Hepatocyte (in vitro differentiated cells): ENCODE results near the gene TRANK1. TPM values are rescaled to one million over a fixed set of nuclear protein-coding genes. Genes with fewer than 3 reads are reported as not detected.

Source experiments
- DNase-seq: peaks from one replicate; pipeline ENCODE4 v3.0.0-alpha.2; 2016; ENCODE audit warnings: low spot score
- H2AFZ ChIP-seq: fragments of 200-600 bp; sonication (generic); 2 replicates; pipeline ENCODE4 v1.6.0; 2016; ENCODE audit warnings: antibody characterized with exemption, mild to moderate bottlenecking
- H3K27ac ChIP-seq: fragments of 200-600 bp; sonication (generic); 2 replicates; pipeline ENCODE4 v1.5.1; 2016; ENCODE audit warnings: mild to moderate bottlenecking
- H3K27me3 ChIP-seq: fragments of 200-600 bp; sonication (generic); 2 replicates; pipeline ENCODE4 v1.6.1; 2016
- H3K36me3 ChIP-seq: fragments of 200-600 bp; sonication (generic); replicated peaks from 2 replicates; pipeline ENCODE4 v1.5.1; 2016; ENCODE audit warnings: low read depth; ENCODE audit not compliant: insufficient read depth
- H3K4me1 ChIP-seq: fragments of 200-600 bp; sonication (generic); 2 replicates; pipeline ENCODE4 v1.5.1; 2016; ENCODE audit warnings: mild to moderate bottlenecking, moderate library complexity; ENCODE audit not compliant: insufficient read depth
- H3K4me2 ChIP-seq: fragments of 200-600 bp; sonication (generic); 2 replicates; pipeline ENCODE4 v1.6.0; 2016
- H3K4me3 ChIP-seq: fragments of 200-600 bp; sonication (generic); 2 replicates; pipeline ENCODE4 v1.5.1; 2016; ENCODE audit warnings: mild to moderate bottlenecking
- H3K79me2 ChIP-seq: fragments of 200-600 bp; sonication (generic); 2 replicates; pipeline ENCODE4 v1.6.0; 2017; ENCODE audit warnings: mild to moderate bottlenecking
- H3K9me2 ChIP-seq: fragments of 200-600 bp; sonication (generic); replicated peaks from 2 replicates; pipeline ENCODE4 v1.6.0; 2017; ENCODE audit warnings: mild to moderate bottlenecking; ENCODE audit not compliant: insufficient read depth
- H3K9me3 ChIP-seq: fragments of 200-600 bp; sonication (generic); 2 replicates; pipeline ENCODE4 v1.5.1; 2016; ENCODE audit warnings: low read depth, mild to moderate bottlenecking
- H4K20me1 ChIP-seq: fragments of 200-600 bp; sonication (generic); 2 replicates; pipeline ENCODE4 v1.6.0; 2016; ENCODE audit warnings: mild to moderate bottlenecking; ENCODE audit not compliant: insufficient read depth, poor library complexity, severe bottlenecking
- CTCF ChIP-seq: fragments of 200-600 bp; sonication (generic); IDR thresholded peaks from 2 replicates; pipeline ENCODE4 v1.5.1; 2016; ENCODE audit warnings: antibody characterized with exemption, mild to moderate bottlenecking; ENCODE audit not compliant: poor library complexity
- EZH2 ChIP-seq: fragments of 200-600 bp; sonication (generic); IDR thresholded peaks from 2 replicates; pipeline ENCODE4 v1.6.1; 2016; ENCODE audit warnings: antibody characterized with exemption, mild to moderate bottlenecking, borderline replicate concordance
- EZH2phosphoT487 ChIP-seq: fragments of 200-600 bp; sonication (generic); IDR thresholded peaks from one replicate; pipeline ENCODE4 v1.6.1; 2018; ENCODE audit warnings: antibody characterized with exemption, mild to moderate bottlenecking, low read depth, moderate library complexity; ENCODE audit not compliant: unreplicated experiment, severe bottlenecking
- WGBS: methylation state at CpG from one replicate; pipeline ENCODE4 v1.1.6; 2016; ENCODE audit warnings: low lambda C conversion rate; ENCODE audit errors: missing lambda C conversion rate; 5-methylcytosine and 5-hydroxymethylcytosine counted together
- polyA plus RNA-seq: library from polyadenylated mRNA; unstranded; fragments of >200 nt; fragmentation: Nextera tagmentation; extraction: Ambion mirVana; gene quantifications from 2 replicates; pipeline ENCODE4 v1.2.1, GENCODE V29; 2016
- total RNA-seq: library from RNA; depleted of rRNA; stranded (reverse); fragments of >200 nt; gene quantifications from 2 replicates; pipeline ENCODE4 v1.2.3, GENCODE V29; 2014

TRANK1 gene
- total and polyA plus RNA-seq, 2 experiments from 2014 or later: 8.5 to 19.9 TPM

- no peaks in the 10 kb centered on the region for H3K9me3 ChIP-seq
- no peak overlapping the region for H3K27ac ChIP-seq
- H4K20me1 ChIP-seq: no peaks in the 10 kb centered on the region
- H3K4me3 ChIP-seq: no peak overlapping the region
- no peaks in the 10 kb centered on the region for H3K79me2 ChIP-seq
- WGBS: 46% methylated on average over 6 of the region's 6 CpGs
- H2AFZ ChIP-seq: no peak overlapping the region
- no peak overlapping the region for H3K4me2 ChIP-seq
- TF ChIP-seq EZH2phosphoT487 (no peak), EZH2 (no peak), CTCF (no peak)
- DNase-seq: no peak
- H3K4me1 ChIP-seq: peaks cover 4% of the 10 kb centered on the region
- no peaks in the 10 kb centered on the region for H3K27me3 ChIP-seq
- no peaks in the 10 kb centered on the region for H3K36me3 ChIP-seq
- H3K9me2 ChIP-seq: no peaks in the 10 kb centered on the region
Observed at GRCh38 chr3:36790765-36791164, 154.1 kb downstream of the TRANK1 start.

DNA sequence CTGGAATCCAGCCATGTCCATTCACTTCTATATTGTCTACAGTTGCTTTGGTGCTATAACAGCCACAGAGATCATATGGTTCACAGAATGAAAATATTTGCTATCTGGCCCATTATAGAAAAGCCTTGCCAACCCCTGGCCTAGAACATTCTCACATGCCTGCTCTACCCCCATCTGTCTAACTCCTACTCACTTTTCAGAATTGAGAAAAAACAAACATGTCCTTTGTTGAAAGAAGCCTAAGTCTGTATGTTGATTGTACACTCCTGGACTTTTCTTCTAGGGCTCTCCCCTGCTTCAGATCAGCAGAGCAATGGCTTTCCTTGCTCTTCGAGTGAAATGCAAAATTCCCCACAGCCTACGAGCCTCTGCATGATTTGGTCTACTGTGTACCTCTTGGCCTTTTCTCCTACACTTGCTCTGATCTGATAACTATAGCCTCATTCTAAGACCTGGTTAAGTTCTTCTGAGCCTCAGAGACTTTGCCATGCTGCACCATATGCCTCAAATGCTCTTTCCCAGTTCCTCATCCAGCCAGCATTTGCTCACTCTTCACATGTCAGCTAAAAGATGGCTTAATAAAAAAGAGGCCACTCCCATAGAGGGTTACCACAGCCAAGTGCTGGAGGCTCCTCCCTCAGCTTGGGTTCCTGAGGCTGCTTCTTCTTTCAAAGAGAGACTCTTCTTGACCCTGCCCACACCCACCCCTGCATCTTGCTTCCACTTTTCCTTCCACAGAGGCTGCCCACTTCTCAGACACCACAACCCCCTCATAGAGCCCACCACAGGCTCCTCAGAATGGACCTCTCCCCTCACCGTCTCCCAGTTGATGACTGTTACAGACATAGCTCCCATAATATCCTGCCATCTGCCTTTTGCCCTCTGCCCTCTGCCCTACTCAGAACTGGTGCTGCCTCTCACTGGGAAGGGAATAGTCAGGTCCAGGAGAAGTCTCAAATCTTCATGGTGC lies 157.6 kb downstream of the TRANK1 start:
- Histone ChIP-seq H3K4me1 (peaks cover 4% of the 10 kb centered on the region), H3K27ac (no peak overlapping the region), H3K27me3 (no peaks in the 10 kb centered on the region), H3K79me2 (no peaks in the 10 kb centered on the region), H3K36me3 (no peaks in the 10 kb centered on the region), H4K20me1 (no peaks in the 10 kb centered on the region), H3K4me3 (no peak overlapping the region), H3K9me3 (no peaks in the 10 kb centered on the region), H3K9me2 (no peaks in the 10 kb centered on the region), H3K4me2 (no peak overlapping the region), H2AFZ (no peak overlapping the region)
- TF ChIP-seq CTCF: no peak
- WGBS: 80% methylated on average over 3 of the region's 3 CpGs
- no peak for DNase-seq

- Histone ChIP-seq H3K27me3 (no peaks in the 10 kb centered on the region), H3K4me3 (no peak overlapping the region), H2AFZ (no peak overlapping the region), H3K4me2 (no peak overlapping the region), H3K27ac (no peak overlapping the region), H3K9me2 (no peaks in the 10 kb centered on the region), H3K36me3 (no peaks in the 10 kb centered on the region), H3K9me3 (no peaks in the 10 kb centered on the region), H4K20me1 (no peaks in the 10 kb centered on the region), H3K79me2 (no peaks in the 10 kb centered on the region), H3K4me1 (no peaks in the 10 kb centered on the region)
- no peak for DNase-seq
- 58% methylated on average over 3 of the region's 3 CpGs for WGBS
- no peak for TF ChIP-seq EZH2phosphoT487
- no peak for TF ChIP-seq CTCF
- TF ChIP-seq EZH2: no peak
Observed at GRCh38 chr3:36784138-36784635, 160.7 kb downstream of the TRANK1 start.
